ENCODE measurements around the gene DMPK. TPM values are rescaled to one million over a fixed set of nuclear protein-coding genes. Genes with fewer than 3 reads are reported as not detected.
A peak's percentile ranks its signal among the peaks of the same experiment; 100 is the strongest.

Gene DMPK
- 7.4 and 10.6 TPM in 2 replicates for total RNA-seq (2014; rRNA removed; shearing (Covaris generic))

GRCh38 chr19:45782162-45782691, at the start of gene DMPK:
TSS of gene DMPK (minus strand) at chr19:45782490. CDS start at chr19:45782352, 138 bp downstream.
- H3K36me3 ChIP-seq, result peaks cover 63% of the 10 kb centered on the region
- DNase-seq (ENCODE audit: low read depth in 1 of 2, low spot score in 2 of 2), result no peak
- H3K27ac ChIP-seq, result peak within 1 kb of the TSS; percentile 34
- H3K4me1 ChIP-seq (replicated peaks), result peaks cover 24% of the 10 kb centered on the region
- no peaks in the 10 kb centered on the region for H3K9me3 ChIP-seq (replicated peaks)
- no peaks in the 10 kb centered on the region for H3K27me3 ChIP-seq (replicated peaks)
- no peak within 1 kb of the TSS for H3K4me3 ChIP-seq

GRCh38 chr19:45828945-45829344, 46.7 kb upstream of the DMPK start:
- Histone ChIP-seq H3K4me3 (no peak overlapping the region), H3K9me3 (replicated peaks) (no peaks in the 10 kb centered on the region), H3K27ac (no peak overlapping the region), H3K27me3 (replicated peaks) (no peaks in the 10 kb centered on the region), H3K4me1 (replicated peaks) (no peaks in the 10 kb centered on the region), H3K36me3 (peaks cover 96% of the 10 kb centered on the region)
- no peak for DNase-seq (ENCODE audit: low read depth in 1 of 2, low spot score in 2 of 2)

- no peak overlapping the region for H3K4me3 ChIP-seq
- H3K36me3 ChIP-seq, result peaks cover 94% of the 10 kb centered on the region
- H3K27ac ChIP-seq, result no peak overlapping the region
- DNase-seq (ENCODE audit: low read depth in 1 of 2, low spot score in 2 of 2), result no peak
- H3K27me3 ChIP-seq (replicated peaks), result no peaks in the 10 kb centered on the region
- no peaks in the 10 kb centered on the region for H3K4me1 ChIP-seq (replicated peaks)
- H3K9me3 ChIP-seq (replicated peaks), result no peaks in the 10 kb centered on the region
Observed at GRCh38 chr19:45828523-45828922, 46.2 kb upstream of the DMPK start.

- Histone ChIP-seq H3K4me3 (no peak overlapping the region), H3K9me3 (replicated peaks) (no peaks in the 10 kb centered on the region), H3K27me3 (replicated peaks) (no peaks in the 10 kb centered on the region), H3K27ac (no peak overlapping the region), H3K36me3 (peaks cover 96% of the 10 kb centered on the region), H3K4me1 (replicated peaks) (no peaks in the 10 kb centered on the region)
- DNase-seq (ENCODE audit: low read depth in 1 of 2, low spot score in 2 of 2), result no peak
Observed at GRCh38 chr19:45827459-45828093, 45.3 kb upstream of the DMPK start.

- no peaks in the 10 kb centered on the region for H3K4me1 ChIP-seq (replicated peaks)
- no peak overlapping the region for H3K4me3 ChIP-seq
- H3K9me3 ChIP-seq (replicated peaks), result no peaks in the 10 kb centered on the region
- DNase-seq (ENCODE audit: low read depth in 1 of 2, low spot score in 2 of 2), result no peak
- H3K36me3 ChIP-seq, result peaks cover 94% of the 10 kb centered on the region
- H3K27me3 ChIP-seq (replicated peaks), result no peaks in the 10 kb centered on the region
- H3K27ac ChIP-seq, result no peak overlapping the region
Observed at GRCh38 chr19:45826934-45827333, 44.6 kb upstream of the DMPK start.

- Histone ChIP-seq H3K36me3 (peaks cover 92% of the 10 kb centered on the region), H3K27me3 (replicated peaks) (no peaks in the 10 kb centered on the region), H3K4me3 (no peak overlapping the region), H3K27ac (no peak overlapping the region), H3K9me3 (replicated peaks) (no peaks in the 10 kb centered on the region), H3K4me1 (replicated peaks) (no peaks in the 10 kb centered on the region)
- DNase-seq (ENCODE audit: low read depth in 1 of 2, low spot score in 2 of 2), result no peak
Observed at GRCh38 chr19:45825917-45826893, 43.9 kb upstream of the DMPK start.

- DNase-seq (ENCODE audit: low read depth in 1 of 2, low spot score in 2 of 2), result no peak
- H3K27me3 ChIP-seq (replicated peaks), result no peaks in the 10 kb centered on the region
- no peak overlapping the region for H3K4me3 ChIP-seq
- H3K9me3 ChIP-seq (replicated peaks), result no peaks in the 10 kb centered on the region
- no peaks in the 10 kb centered on the region for H3K4me1 ChIP-seq (replicated peaks)
- H3K27ac ChIP-seq, result no peak overlapping the region
- H3K36me3 ChIP-seq, result peaks cover 88% of the 10 kb centered on the region
Observed at GRCh38 chr19:45825263-45825605, 42.9 kb upstream of the DMPK start.

- DNase-seq (ENCODE audit: low read depth in 1 of 2, low spot score in 2 of 2), result no peak
- Histone ChIP-seq H3K27me3 (replicated peaks) (no peaks in the 10 kb centered on the region), H3K4me1 (replicated peaks) (no peaks in the 10 kb centered on the region), H3K27ac (no peak overlapping the region), H3K36me3 (peaks cover 88% of the 10 kb centered on the region), H3K4me3 (no peak overlapping the region), H3K9me3 (replicated peaks) (no peaks in the 10 kb centered on the region)
Observed at GRCh38 chr19:45824531-45825262, 42.4 kb upstream of the DMPK start.

GRCh38 chr19:45824041-45824471, 41.8 kb upstream of the DMPK start:
- Histone ChIP-seq H3K9me3 (replicated peaks) (no peaks in the 10 kb centered on the region), H3K36me3 (peaks cover 83% of the 10 kb centered on the region)
- no peak for DNase-seq (ENCODE audit: low read depth in 1 of 2, low spot score in 2 of 2)

GRCh38 chr19:45823182-45823581, 40.9 kb upstream of the DMPK start:
- DNase-seq (ENCODE audit: low read depth in 1 of 2, low spot score in 2 of 2), result no peak
- no peaks in the 10 kb centered on the region for H3K4me1 ChIP-seq (replicated peaks)
- no peaks in the 10 kb centered on the region for H3K9me3 ChIP-seq (replicated peaks)
- H3K27me3 ChIP-seq (replicated peaks), result no peaks in the 10 kb centered on the region
- H3K27ac ChIP-seq, result no peak overlapping the region
- no peak overlapping the region for H3K4me3 ChIP-seq
- H3K36me3 ChIP-seq, result peaks cover 74% of the 10 kb centered on the region

More at GRCh38 chr19:45824041-45824471, 41.8 kb upstream of the DMPK start:
- Histone ChIP-seq H3K4me3 (no peak overlapping the region), H3K27me3 (replicated peaks) (no peaks in the 10 kb centered on the region), H3K27ac (no peak overlapping the region), H3K4me1 (replicated peaks) (no peaks in the 10 kb centered on the region)

- no peaks in the 10 kb centered on the region for H3K27me3 ChIP-seq (replicated peaks)
- no peak for DNase-seq (ENCODE audit: low read depth in 1 of 2, low spot score in 2 of 2)
- peaks cover 73% of the 10 kb centered on the region for H3K36me3 ChIP-seq
- H3K9me3 ChIP-seq (replicated peaks), result no peaks in the 10 kb centered on the region
- no peak overlapping the region for H3K27ac ChIP-seq
- no peaks in the 10 kb centered on the region for H3K4me1 ChIP-seq (replicated peaks)
- H3K4me3 ChIP-seq, result no peak overlapping the region
Observed at GRCh38 chr19:45822716-45823115, 40.4 kb upstream of the DMPK start.

GRCh38 chr19:45821570-45821969, 39.3 kb upstream of the DMPK start:
- Histone ChIP-seq H3K36me3 (peaks cover 64% of the 10 kb centered on the region), H3K27me3 (replicated peaks) (no peaks in the 10 kb centered on the region), H3K4me1 (replicated peaks) (0 out of 2 replicates have a peak, but pooled peaks cover 3% of the 10 kb centered on the region), H3K9me3 (replicated peaks) (no peaks in the 10 kb centered on the region), H3K4me3 (no peak overlapping the region), H3K27ac (no peak overlapping the region)
- no peak for DNase-seq (ENCODE audit: low read depth in 1 of 2, low spot score in 2 of 2)

GRCh38 chr19:45821103-45821521, 38.8 kb upstream of the DMPK start:
- H3K27me3 ChIP-seq (replicated peaks), result no peaks in the 10 kb centered on the region
- no peak overlapping the region for H3K27ac ChIP-seq
- no peaks in the 10 kb centered on the region for H3K9me3 ChIP-seq (replicated peaks)
- H3K36me3 ChIP-seq, result peaks cover 63% of the 10 kb centered on the region
- H3K4me1 ChIP-seq (replicated peaks), result 0 out of 2 replicates have a peak, but pooled peaks cover 3% of the 10 kb centered on the region
- no peak for DNase-seq (ENCODE audit: low read depth in 1 of 2, low spot score in 2 of 2)
- no peak overlapping the region for H3K4me3 ChIP-seq

Measured in SJSA1 (cell line).